A673 (cell line): ENCODE results near the gene HEXD. TPM values are rescaled to one million over a fixed set of nuclear protein-coding genes. Genes with fewer than 3 reads are reported as not detected.

ENCODE experiments used
- BruUV-seq: library from RNA; stranded (reverse); fragments of 400-500 nt; replicated peaks from 2 replicates; lab custom pipeline; 2021; lab: Mats Ljungman, UMichigan
- CTCF ChIA-PET: fragments of 300-600 bp; sonication (Branson Sonifier 250); formaldehyde crosslinking; loops from one replicate; lab custom pipeline; 2022; ENCODE audit warnings: antibody characterized with exemption; lab: Charles Lee
- POLR2A ChIA-PET: fragments of 300-600 bp; sonication (Branson Sonifier 250); formaldehyde crosslinking; loops from one replicate; lab custom pipeline; 2022; ENCODE audit warnings: antibody characterized with exemption; ENCODE audit not compliant: low non-redundant PET; lab: Charles Lee
- DNase-seq: peaks from one replicate; pipeline ENCODE4 v3.0.0-alpha.2; 2015; ENCODE audit warnings: low spot score
- H3K27ac ChIP-seq: fragments of 200-600 bp; sonication (generic); 2 replicates; pipeline ENCODE4 v1.5.1; 2016; ENCODE audit warnings: mixed run types, low read depth, mild to moderate bottlenecking, mixed read lengths, antibody characterized with exemption, low read length; ENCODE audit not compliant: poor library complexity, severe bottlenecking
- H3K27me3 ChIP-seq: fragments of 200-600 bp; sonication (generic); replicated peaks from 2 replicates; pipeline ENCODE4 v1.6.1; 2017; ENCODE audit warnings: mixed run types, low read depth, mild to moderate bottlenecking, mixed read lengths, antibody characterized with exemption, low read length; ENCODE audit not compliant: insufficient read depth, poor library complexity
- H3K36me3 ChIP-seq: fragments of 200-600 bp; sonication (generic); 2 replicates; pipeline ENCODE4 v1.6.1; 2016; ENCODE audit warnings: mixed run types, mild to moderate bottlenecking, mixed read lengths, antibody characterized with exemption, low read length; ENCODE audit not compliant: insufficient read depth, poor library complexity, severe bottlenecking
- H3K4me1 ChIP-seq: fragments of 200-600 bp; sonication (generic); 2 replicates; pipeline ENCODE4 v1.6.1; 2017; ENCODE audit warnings: mixed run types, mild to moderate bottlenecking, mixed read lengths, antibody characterized with exemption, low read length; ENCODE audit not compliant: insufficient read depth, poor library complexity, severe bottlenecking
- H3K4me3 ChIP-seq: fragments of 200-600 bp; sonication (generic); 2 replicates; pipeline ENCODE4 v1.5.1; 2016; ENCODE audit warnings: low read depth, mixed run types, mild to moderate bottlenecking, mixed read lengths, low read length; ENCODE audit not compliant: poor library complexity, severe bottlenecking
- H3K9me3 ChIP-seq: fragments of 200-600 bp; sonication (generic); 2 replicates; pipeline ENCODE4 v1.6.1; 2016; ENCODE audit warnings: mixed run types, low read depth, mild to moderate bottlenecking, mixed read lengths, antibody characterized with exemption, low read length; ENCODE audit not compliant: poor library complexity, severe bottlenecking
- CTCF ChIP-seq: fragments of 300-800, 200-600 bp; sonication (generic); conservative IDR thresholded peaks from 2 replicates; pipeline ENCODE4 v1.5.1; 2017; ENCODE audit warnings: low read depth, mild to moderate bottlenecking, antibody characterized with exemption, low read length, moderate library complexity, mixed read lengths
- EZH2 ChIP-seq: fragments of 200-600 bp; sonication (generic); IDR thresholded peaks from 2 replicates; pipeline ENCODE4 v1.6.1; 2017; ENCODE audit warnings: borderline replicate concordance, low read depth, mild to moderate bottlenecking, mixed read lengths, antibody characterized with exemption, low read length; ENCODE audit not compliant: poor library complexity, severe bottlenecking
- intact Hi-C: fragments of 100-400 bp; cut with micrococcal nuclease; formaldehyde crosslinking; loops from one replicate; pipeline ENCODE4 v1.10.0; 2022; ENCODE audit not compliant: unreplicated experiment
- total RNA-seq: library from RNA; stranded (reverse); gene quantifications from 2 replicates; pipeline ENCODE4 v1.2.3, GENCODE V29; 2021

HEXD gene
- total RNA-seq, 1 experiment from 2014 or later = 20.1 TPM

- intact Hi-C loops = no loop called here
- H3K27ac ChIP-seq = no peak overlapping the region
- TF ChIP-seq CTCF (no peak), EZH2 (no peak)
- POLR2A ChIA-PET = no interaction called here
- BruUV-seq = TSS peak; percentile 21
- no peak overlapping the region for H3K4me3 ChIP-seq
- H3K4me1 ChIP-seq = no peaks in the 10 kb centered on the region
- DNase-seq = no peak
- H3K36me3 ChIP-seq = no peaks in the 10 kb centered on the region
- CTCF ChIA-PET = interaction anchor here (0.6 kb wide), 1 partner anchor 115 kb away, joined by 3 read pairs; no protein-coding TSS in a partner anchor
- no peaks in the 10 kb centered on the region for H3K27me3 ChIP-seq
- H3K9me3 ChIP-seq = no peaks in the 10 kb centered on the region
Observed at GRCh38 chr17:82390860-82391435, 27.2 kb upstream of the HEXD start.

GRCh38 chr17:82391496-82392066 lies 26.6 kb upstream of the HEXD start:
- ChIA-PET CTCF (interaction anchor here (0.6 kb wide), 1 partner anchor 115 kb away, joined by 3 read pairs; no protein-coding TSS in a partner anchor), POLR2A (no interaction called here)
- Histone ChIP-seq H3K27ac (no peak overlapping the region), H3K27me3 (no peaks in the 10 kb centered on the region), H3K4me3 (no peak overlapping the region), H3K36me3 (no peaks in the 10 kb centered on the region), H3K9me3 (no peaks in the 10 kb centered on the region), H3K4me1 (peaks cover 4% of the 10 kb centered on the region)
- TF ChIP-seq EZH2 (no peak), CTCF (no peak)
- no peak for DNase-seq
- no TSS peak for BruUV-seq
- intact Hi-C loops = no loop called here

GRCh38 chr17:82392209-82392920 lies 25.8 kb upstream of the HEXD start:
- CTCF ChIA-PET = no interaction called here

More at GRCh38 chr17:82392209-82392920, 25.8 kb upstream of the HEXD start:
- Histone ChIP-seq H3K27me3 (no peaks in the 10 kb centered on the region), H3K27ac (no peak overlapping the region), H3K36me3 (no peaks in the 10 kb centered on the region), H3K4me3 (no peak overlapping the region), H3K9me3 (no peaks in the 10 kb centered on the region), H3K4me1 (peaks cover 10% of the 10 kb centered on the region)
- no peak for DNase-seq
- BruUV-seq = no TSS peak
- TF ChIP-seq EZH2 = no peak
- TF ChIP-seq CTCF = no peak
- POLR2A ChIA-PET = interaction anchor here (0.5 kb wide), 1 partner anchor 170 kb away, joined by 3 read pairs; no protein-coding TSS in a partner anchor
- intact Hi-C loops = no loop called here
